Activated T-cell treated with anti-CD3 and anti-CD28 coated beads for 24 hours (primary cell): ENCODE results near the gene HAND2.

Experiments used
- DNase-seq: peaks from one replicate; pipeline ENCODE4 v3.0.0-alpha.2; 2020; ENCODE audit warnings: low read depth

Gene HAND2

DNA sequence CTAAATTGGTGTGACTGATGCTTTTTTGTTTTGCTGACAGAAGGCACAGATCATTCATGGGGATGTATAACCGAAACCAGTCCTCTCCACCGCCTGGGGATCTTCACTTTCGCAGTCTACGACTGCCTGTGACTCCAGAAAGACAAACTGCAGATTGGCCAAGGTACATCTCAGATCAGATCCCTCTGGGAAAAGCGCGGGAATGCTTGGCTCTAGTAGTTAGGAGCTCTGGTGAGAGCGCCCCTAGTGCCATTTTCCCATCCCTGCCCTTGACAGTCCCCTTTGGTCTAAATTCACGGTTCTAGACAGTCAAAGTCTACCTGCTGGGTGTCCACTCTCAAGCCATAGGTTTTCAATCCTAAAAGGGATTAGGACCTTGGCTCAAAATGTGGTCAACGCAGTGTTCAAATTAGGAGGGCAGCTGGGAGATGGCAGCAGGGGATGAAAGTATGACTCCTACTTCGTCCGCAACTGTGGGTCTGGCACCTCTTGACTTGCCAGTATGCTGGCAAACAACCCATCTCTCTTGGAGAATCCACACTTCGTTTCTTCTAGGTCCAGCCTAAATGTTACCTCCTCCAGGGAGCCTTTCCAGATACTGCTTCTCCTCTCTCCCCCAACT lies 6.9 kb upstream of the HAND2 start:
- DNase-seq = no peak

DNA sequence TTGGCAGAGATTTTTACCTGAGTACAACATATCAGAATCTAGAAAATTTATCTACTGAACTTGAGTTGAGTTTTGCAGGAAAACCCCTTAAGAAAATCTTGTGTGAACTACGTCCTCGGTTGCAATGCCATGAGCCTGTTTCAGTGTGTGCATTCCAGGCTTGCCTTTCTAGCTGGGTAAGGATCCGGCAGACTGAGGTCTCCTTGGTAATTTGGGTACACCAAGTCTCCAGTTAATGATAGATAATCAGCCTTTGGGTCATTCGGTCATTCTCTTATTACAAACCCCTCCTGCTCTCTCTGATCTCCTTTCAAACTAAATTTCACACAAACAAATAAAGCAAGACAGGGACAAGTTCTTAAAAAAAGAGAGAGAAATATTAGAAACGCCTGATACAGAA lies 5.9 kb upstream of the HAND2 start:
- DNase-seq = no peak

DNA sequence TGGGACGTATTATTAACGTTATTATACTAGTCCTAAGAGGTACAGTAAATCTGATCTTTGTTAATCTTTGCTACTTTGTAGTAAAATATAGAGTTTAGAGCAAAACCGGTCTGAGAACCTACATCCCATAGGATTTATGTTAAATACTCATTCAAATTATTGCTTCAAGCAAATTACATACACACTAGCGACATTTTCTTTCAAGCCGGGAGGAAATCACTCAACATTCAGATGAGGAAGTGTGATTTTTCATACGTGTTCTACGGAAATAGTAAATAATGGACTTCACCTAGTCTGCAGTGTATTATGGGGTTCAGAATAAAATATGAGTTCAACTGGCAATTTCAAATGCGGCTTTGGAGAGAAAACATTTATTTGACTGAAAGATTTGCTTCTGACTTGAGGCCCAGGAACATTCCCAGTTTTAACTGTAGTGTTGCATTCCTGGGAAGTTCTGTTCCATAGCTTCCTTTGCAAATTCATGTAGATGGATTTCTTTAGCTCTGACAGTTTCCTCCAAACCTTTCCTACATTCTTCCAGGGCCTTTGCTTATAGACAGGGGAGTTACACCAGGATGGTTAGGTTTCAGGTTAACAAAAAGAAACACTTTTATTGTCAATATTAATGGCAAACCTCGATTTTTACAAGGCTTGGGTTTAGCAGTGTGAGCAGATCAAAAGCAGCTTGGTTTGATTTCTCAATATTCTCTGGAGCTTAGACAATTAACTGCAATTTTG lies 5.3 kb upstream of the HAND2 start:
- DNase-seq = no peak

- no peak for DNase-seq
These were observed 4.4 kb upstream of the HAND2 start for GRCh38 chr4:173534434-173534833.

GRCh38 chr4:173532725-173533511 lies 2.9 kb upstream of the HAND2 start:
- DNase-seq = no peak

DNA sequence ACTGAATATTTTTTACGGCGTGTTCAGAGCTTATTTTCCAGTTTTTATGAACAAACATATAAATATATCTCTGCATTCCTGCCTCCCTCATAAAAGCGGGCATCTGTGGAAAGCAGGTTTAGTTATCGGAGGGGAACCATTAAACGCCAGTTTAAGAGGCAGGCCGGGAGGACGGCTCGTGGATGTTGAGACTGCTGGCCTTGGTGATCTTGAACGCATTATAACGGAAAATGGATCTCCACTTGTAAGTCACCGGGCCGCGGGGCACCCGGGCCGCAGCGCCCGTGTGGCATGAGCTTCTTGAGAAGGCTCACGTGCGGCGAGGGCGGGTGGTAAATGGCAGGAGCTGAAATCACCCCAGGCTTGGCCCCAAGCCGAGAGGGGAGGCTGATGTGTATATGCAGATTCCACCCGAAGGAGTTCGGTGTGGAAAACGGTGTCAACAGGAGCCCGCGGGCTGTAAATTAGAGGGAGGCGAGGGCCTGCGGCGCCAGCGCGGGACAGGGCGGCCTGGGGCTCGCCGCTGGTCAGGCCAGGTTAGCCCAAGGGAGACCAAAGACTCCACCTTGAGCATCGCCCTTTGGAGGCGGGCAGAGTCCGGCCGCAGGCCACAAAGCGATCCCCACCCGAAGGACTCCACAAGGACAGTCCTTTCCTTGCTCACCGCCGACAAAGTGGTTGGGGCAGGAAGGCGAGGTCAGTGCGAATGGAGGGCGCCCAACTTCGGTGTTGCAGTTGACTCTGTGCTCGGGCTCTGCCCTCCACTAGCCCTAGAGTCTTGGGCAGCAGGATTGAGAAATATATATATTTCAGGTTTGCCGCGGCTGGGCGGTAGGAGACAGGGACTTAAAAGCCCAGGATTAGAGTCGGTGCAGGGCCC lies 1.3 kb upstream of the HAND2 start:
- DNase-seq = no peak

DNA sequence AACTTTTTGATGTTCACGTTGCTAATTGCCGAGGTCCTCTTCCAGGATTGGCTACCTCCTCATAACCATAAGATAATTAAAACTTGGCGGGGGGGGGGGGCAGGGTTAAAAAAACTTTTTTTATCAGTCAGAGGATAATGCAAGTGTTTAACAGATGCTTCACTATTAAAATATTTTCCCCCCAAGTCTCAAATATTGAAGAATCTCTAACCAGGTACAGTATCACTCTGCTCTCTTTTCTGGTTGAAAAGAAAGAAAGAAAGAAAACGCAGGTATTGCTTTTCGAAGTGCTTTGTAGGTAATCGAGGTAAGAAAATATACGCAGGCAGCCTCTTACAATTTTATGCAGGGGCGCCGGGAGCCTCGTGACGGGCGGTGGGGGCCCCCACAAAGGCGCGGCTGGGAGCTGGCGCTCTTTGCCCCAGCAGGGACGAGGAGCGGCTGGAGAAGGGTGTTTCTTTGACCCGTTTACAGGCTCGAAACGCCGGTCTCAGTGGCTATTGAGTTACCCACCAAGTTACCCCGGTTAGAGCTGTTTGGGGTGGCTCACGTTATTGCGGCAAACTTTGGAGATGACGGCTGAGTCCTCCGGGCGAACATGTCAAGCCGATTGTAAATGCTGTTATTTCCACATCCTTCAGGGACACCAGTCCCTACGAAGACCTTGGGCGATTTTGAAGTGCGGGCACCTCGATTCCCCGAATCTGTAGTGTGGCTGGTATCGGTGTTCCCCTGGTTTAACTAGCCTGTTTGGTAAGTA lies 477 bp upstream of the HAND2 start:
- no peak for DNase-seq

DNA sequence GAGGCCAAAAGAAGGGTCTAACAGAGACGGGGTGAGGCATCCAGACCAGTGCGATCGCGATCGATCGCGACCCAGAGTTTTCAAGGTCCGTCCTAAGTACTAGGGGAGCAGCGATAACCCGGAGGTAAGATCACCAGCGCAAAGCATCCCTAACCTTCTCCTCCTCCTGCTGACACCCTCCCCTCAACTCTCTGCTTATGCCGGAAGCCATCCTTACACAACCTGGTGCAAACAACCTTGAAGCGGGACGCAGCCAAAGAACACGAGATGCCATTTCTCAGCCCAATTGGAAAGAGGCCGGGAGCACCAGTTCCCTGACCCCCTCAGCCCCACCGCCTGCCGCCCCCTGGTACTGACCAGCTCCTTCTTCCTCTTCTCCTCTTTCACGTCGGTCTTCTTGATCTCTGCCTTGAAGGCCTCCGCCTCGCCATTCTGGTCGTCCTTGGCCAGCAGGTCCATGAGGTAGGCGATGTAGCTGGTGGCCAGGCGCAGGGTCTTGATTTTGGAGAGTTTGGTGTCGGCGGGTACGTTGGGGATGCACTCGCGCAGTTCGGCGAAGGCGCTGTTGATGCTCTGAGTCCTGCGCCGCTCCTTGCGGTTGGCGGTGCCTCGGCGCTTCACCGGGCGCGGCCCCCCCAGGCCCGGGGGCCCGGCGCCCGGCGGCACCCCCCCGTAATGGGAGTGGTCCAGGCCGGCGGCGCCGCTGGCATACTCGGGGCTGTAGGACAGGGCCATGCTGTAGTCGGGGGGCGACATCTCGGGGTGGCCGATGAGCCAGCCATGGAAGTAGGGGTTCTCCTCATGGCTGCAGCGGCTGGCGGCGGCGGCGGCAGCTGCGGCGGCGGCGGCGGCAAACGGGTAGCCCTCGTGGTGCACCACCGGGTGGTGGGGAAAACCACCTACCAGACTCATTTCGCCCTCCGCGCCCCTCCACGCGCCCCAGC lies 1.4 kb downstream of the HAND2 start:
- DNase-seq = no peak

- DNase-seq = no peak
These were observed 2.7 kb downstream of the HAND2 start for GRCh38 chr4:173527103-173527891.

DNA sequence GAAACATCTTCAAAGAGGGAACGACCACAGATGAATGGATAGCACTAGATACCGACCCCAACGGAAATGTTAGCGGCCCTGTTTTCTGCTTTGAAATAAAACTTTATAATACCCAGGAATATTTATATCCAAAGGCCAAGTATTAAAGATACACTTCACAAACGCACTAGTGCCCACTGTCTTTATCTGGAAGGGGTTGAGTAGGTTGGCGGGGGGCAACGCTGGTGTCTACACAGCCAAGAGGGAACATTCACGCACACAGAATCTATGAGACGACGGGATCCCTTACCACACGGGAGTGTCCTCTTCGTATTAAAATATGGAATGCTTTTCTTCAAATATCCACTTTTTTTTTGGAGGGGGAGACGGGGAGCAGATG lies 3.3 kb downstream of the HAND2 start:
- DNase-seq = no peak

GRCh38 chr4:173526027-173526482 lies 4.0 kb downstream of the HAND2 start:
- DNase-seq = no peak

DNA sequence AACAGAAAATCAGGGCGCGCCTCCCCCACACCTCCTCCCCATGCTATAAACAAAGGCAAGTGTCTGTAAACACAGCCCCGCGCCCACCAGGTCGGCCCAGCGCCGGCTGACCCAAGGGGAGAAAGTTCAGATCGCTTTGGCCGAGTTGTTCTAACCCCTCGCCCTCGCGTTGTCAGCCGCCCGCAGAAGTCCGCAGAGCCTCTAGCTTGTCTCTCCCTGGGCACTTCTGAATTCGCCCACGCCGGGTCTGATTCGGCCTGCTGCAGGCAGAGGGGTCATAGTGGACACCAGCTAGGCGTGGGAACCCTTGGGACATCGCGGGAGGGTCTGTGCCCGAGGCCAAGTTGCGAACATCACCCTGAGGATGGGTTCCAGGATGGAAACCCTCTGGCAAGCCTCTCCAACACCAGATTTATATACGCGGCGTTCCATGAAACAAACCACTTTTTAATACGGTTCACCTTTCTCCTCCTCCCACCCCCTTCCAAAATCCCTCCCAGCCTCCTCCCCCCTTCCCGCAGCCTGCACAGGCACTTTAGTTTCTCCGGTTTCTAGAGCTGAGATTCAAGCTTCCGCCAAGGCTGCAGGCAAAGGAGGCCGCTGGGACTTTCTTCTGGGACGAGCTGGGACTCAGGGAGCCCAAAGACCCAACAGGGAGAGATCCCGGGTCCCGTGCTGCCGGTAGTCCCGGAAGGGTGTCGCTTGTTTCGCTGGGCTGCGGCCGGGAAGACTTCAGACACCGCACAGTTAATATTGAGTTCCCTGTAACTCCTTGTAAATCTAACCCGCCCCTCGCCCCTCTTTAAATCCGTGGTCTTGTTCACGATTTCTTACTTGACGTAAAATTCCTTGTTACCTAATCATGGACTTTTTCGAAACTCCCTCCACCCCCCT lies 4.7 kb downstream of the HAND2 start:
- DNase-seq = no peak

- no peak for DNase-seq
These were observed 5.6 kb downstream of the HAND2 start for GRCh38 chr4:173524218-173525117.

- no peak for DNase-seq
These were observed 7.1 kb downstream of the HAND2 start for GRCh38 chr4:173522951-173523395.

DNA sequence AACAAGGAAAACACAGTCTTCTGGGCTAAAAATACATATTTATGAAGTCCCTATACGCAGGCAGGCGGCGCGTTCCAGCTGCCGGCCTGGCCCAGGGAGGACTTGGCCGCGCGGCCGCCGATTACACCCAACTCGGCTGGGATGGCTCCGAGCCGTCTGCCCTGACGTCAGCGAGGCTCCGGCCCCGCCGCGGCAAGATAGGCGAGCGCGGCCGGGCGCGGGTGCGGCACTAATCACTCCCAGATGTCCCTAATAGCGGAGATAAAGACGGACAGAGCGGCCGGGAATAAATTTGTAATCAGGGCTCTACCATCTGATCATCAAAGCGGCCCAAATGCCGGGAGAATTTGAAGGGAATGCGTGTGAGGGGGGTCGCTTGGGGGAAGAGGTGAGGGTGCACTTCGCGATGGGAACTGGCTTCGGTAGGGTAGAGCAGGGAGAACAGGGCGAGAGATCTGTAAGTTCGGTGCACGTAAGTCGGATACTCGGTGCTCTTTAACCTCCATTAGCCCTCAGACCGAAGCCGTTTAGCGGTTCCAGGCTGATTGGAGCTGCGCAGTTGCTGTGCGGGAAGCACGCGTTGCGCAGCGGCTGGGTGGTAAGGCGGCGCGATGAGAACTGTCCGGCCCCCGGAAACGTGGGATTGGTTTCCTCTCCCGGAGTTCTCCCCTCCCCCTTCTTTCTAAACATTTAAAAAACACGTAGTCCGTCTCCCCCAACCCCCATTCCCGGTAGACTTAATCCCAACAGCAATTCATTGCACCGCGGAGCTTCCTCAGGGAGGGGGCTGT lies 7.7 kb downstream of the HAND2 start:
- DNase-seq = no peak

DNA sequence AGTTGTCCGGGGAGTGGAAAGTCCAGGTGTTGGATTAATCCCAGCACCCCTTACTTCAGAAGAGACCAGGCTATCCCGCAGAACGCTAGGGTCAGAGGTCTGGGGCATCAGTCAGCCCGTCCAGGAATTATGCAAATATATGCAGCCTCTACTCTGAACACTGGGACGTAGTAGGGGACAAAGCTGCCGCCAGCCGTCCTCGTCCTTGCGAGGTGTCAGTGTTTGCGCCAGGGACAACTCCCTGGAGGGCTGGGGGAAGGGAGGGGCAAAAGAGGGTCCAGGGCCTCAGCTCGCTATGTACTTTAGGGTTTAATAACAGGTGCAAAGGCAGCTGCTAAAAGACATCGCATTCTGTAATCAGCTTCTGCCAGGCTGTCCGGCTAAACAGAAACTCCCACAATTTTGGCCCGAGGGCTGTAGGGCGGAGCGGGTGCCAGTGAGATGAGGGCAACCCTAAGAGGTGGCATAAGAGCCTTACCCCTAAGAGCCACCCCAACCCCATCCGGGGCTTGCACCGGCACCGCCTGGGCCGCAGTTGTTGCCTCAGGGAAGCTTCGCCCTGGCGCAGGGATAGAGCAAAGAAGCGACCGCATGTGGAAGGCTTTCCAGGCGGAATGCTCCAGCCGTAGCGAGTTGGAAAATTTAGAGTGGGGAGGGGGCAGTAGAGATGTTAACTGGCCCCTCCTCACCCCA lies 8.4 kb downstream of the HAND2 start:
- DNase-seq = no peak
